Keratinocyte (primary cell): ENCODE measurements around the gene CNKSR2.

Experiments
- CTCF ChIP-seq, 3 experiments: IDR thresholded peaks in 1 of 3; conservative IDR thresholded peaks in 1 of 3; optimal IDR thresholded peaks in 1 of 3; 2 replicates in 2 of 3; 3 replicates in 1 of 3; pipeline versions ENCODE3 to v1.5.1; 2011; ENCODE audit warnings: low read length in 3 of 3, mild to moderate bottlenecking in 3 of 3, moderate library complexity in 2 of 3, control low read depth in 1 of 3, inconsistent platforms in 1 of 3; ENCODE audit not compliant: insufficient read depth in 2 of 3; ENCODE audit errors: extremely low read depth in 1 of 3
- EZH2 ChIP-seq: IDR thresholded peaks from one replicate; pipeline ENCODE4 v1.6.1; 2012; ENCODE audit warnings: inconsistent platforms, mild to moderate bottlenecking, low read length, moderate library complexity

DNA sequence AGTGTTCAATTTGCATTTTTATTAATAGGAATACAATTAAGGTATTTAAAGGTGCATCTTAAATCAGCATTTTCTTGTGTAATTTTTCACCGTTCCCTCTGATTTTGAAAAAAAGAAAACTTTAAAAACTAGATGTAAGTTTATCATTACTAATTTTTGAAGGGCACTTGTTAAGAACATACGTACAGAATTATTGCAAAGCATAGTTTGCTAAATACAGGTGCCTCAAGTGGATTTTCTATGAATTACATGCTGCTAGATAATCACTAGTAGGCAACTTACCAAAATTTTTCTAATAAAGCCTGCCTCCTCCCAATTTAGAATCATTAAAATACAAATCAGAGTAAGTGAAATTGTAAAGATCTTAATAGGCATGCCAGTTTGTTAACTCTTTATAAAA, 8.5 kb downstream of the CNKSR2 start:
- TF ChIP-seq CTCF (optimal IDR thresholded peaks at IDR 0.05 in 1 of 3, IDR thresholded peaks at IDR 0.05 in 1 of 3, conservative IDR thresholded peaks at IDR 0.05 in 1 of 3; ENCODE audit: extremely low read depth in 1 of 3, insufficient read depth in 2 of 3, low read length in 3 of 3), result peak in 2 of 3 experiments; percentile 27 to 33
- no peak for TF ChIP-seq EZH2
